Glutamatergic neuron (in vitro differentiated cells): ENCODE results near the gene UBE2QL1. TPM values are rescaled to one million over a fixed set of nuclear protein-coding genes. Genes with fewer than 3 reads are reported as not detected.
"Not testable (repeated sequence)": the region's sequence is repeated elsewhere in the genome, so short reads cannot be mapped to it uniquely, and the experiment has no call there.

Source experiments
- DNase-seq: peaks from one replicate; pipeline ENCODE4 v3.0.0; 2022
- H3K27ac Mint-ChIP-seq: one replicate; pipeline ENCODE4 v1.8.0; 2020; ENCODE audit warnings: mild to moderate bottlenecking, mixed read lengths, inconsistent platforms; ENCODE audit not compliant: unreplicated experiment
- H3K27me3 Mint-ChIP-seq: one replicate; pipeline ENCODE4 v1.8.0; 2020; ENCODE audit warnings: mild to moderate bottlenecking, moderate library complexity, mixed read lengths, inconsistent platforms; ENCODE audit not compliant: unreplicated experiment
- H3K36me3 Mint-ChIP-seq: one replicate; pipeline ENCODE4 v1.8.0; 2020; ENCODE audit warnings: mild to moderate bottlenecking, mixed read lengths, inconsistent platforms; ENCODE audit not compliant: unreplicated experiment
- H3K4me1 Mint-ChIP-seq: one replicate; pipeline ENCODE4 v1.8.0; 2020; ENCODE audit warnings: mild to moderate bottlenecking, low read depth, mixed read lengths, inconsistent platforms; ENCODE audit not compliant: unreplicated experiment
- H3K4me3 Mint-ChIP-seq: one replicate; pipeline ENCODE4 v1.8.0; 2020; ENCODE audit warnings: mild to moderate bottlenecking, mixed read lengths, inconsistent platforms; ENCODE audit not compliant: unreplicated experiment
- H3K9me3 Mint-ChIP-seq: one replicate; pipeline ENCODE4 v1.8.0; 2020; ENCODE audit warnings: mild to moderate bottlenecking, moderate library complexity, mixed read lengths, inconsistent platforms; ENCODE audit not compliant: unreplicated experiment
- total RNA-seq: library from RNA; stranded (reverse); fragmentation: NEBNext Ultra II Directional; extraction: Animal tissue kit (Norgen Biotek cat#: 25700); gene quantifications from one replicate; pipeline ENCODE4 v1.2.1, GENCODE V29; 2021; ENCODE audit not compliant: unreplicated experiment
- TF ChIP-seq, protein P1 (sequence below): fragments of 200-600 bp; sonication (generic); IDR thresholded peaks from one replicate; pipeline ENCODE4 v1.5.0; 2021; ENCODE audit not compliant: partially characterized antibody, unreplicated experiment

UBE2QL1 gene
- total RNA-seq, 1 donor from 2014 or later, result 4.5 TPM

DNA sequence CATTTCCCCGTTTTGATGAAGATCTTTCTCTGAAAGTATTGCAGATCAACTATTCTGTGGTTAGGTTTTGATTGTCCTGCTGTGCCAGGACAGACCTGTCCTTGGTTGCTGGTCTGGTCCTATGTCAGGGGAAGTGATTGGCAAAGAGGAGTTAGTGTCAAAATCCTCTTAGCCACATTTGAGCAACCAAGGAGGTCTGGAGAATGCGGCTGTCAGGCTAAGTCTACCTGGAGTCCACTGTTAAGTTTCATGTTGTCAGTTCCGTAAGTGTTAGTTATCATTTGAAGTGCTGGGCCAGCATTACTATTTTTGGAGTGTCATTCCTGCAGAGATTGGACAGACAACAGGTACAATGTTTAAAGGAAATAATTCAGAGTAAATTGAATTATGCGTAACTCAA, 62.3 kb downstream of the UBE2QL1 start:
- H3K4me3 Mint-ChIP-seq, result no peak overlapping the region
- H3K36me3 Mint-ChIP-seq, result no peaks in the 10 kb centered on the region
- TF ChIP-seq, protein P1, sequence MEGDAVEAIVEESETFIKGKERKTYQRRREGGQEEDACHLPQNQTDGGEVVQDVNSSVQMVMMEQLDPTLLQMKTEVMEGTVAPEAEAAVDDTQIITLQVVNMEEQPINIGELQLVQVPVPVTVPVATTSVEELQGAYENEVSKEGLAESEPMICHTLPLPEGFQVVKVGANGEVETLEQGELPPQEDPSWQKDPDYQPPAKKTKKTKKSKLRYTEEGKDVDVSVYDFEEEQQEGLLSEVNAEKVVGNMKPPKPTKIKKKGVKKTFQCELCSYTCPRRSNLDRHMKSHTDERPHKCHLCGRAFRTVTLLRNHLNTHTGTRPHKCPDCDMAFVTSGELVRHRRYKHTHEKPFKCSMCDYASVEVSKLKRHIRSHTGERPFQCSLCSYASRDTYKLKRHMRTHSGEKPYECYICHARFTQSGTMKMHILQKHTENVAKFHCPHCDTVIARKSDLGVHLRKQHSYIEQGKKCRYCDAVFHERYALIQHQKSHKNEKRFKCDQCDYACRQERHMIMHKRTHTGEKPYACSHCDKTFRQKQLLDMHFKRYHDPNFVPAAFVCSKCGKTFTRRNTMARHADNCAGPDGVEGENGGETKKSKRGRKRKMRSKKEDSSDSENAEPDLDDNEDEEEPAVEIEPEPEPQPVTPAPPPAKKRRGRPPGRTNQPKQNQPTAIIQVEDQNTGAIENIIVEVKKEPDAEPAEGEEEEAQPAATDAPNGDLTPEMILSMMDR, result no peak
- peaks cover 4% of the 10 kb centered on the region for H3K4me1 Mint-ChIP-seq
- H3K27me3 Mint-ChIP-seq, result peaks cover 7% of the 10 kb centered on the region
- peaks cover 3% of the 10 kb centered on the region for H3K9me3 Mint-ChIP-seq
- DNase-seq, result no peak
- no peak overlapping the region for H3K27ac Mint-ChIP-seq

DNA sequence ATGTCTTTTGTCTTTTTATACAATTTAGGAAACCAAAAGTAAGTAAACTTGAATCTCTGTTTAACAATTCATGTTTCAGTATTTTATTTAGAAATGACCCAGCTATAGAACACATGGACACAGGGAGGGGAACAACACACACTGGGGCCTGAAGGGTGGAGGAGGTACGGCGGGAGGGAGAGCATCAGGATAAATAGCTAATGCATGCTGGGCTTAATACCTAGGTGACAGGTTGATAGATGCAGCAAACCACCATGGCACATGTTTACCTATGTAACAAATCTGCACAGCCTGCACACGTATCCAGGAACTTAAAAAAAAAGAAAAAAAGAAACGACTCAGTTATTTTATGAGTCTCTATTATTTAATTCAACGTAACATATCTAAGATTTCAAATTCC, 67.2 kb downstream of the UBE2QL1 start:
- H3K36me3 Mint-ChIP-seq, H3K27me3 Mint-ChIP-seq: not testable (repeated sequence)

DNA sequence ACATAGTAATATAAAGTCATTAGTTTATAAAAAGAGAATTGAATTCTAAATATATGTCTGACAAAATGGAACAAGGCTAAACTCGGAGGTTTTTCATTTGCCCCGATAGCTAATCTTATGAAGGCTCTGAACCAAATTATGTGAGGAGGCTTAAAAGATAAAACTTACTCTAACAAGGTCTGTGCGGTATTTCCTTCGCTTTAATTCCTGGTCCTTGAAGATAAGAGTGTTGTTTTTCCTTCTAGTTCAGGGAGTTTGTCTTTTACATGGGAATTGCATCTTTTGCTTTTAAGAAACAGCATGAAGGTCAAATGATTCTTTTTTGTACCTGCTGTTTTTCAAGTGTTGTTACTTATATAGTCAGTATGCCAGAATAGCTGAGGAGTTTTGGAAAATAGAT, 68.2 kb downstream of the UBE2QL1 start:
- peaks cover 4% of the 10 kb centered on the region for H3K9me3 Mint-ChIP-seq
- H3K27me3 Mint-ChIP-seq, result peaks cover 2% of the 10 kb centered on the region
- H3K4me3 Mint-ChIP-seq, result no peak overlapping the region
- TF ChIP-seq, protein P1, result no peak
- no peak overlapping the region for H3K27ac Mint-ChIP-seq
- DNase-seq, result no peak
- no peaks in the 10 kb centered on the region for H3K36me3 Mint-ChIP-seq
- H3K4me1 Mint-ChIP-seq, result peaks cover 11% of the 10 kb centered on the region

More for the DNA sequence above, 67.2 kb downstream of the UBE2QL1 start:
- not testable (repeated sequence) for H3K9me3 Mint-ChIP-seq, DNase-seq, H3K4me3 Mint-ChIP-seq, H3K27ac Mint-ChIP-seq
- H3K4me1 Mint-ChIP-seq, result peaks cover 11% of the 10 kb centered on the region

DNA sequence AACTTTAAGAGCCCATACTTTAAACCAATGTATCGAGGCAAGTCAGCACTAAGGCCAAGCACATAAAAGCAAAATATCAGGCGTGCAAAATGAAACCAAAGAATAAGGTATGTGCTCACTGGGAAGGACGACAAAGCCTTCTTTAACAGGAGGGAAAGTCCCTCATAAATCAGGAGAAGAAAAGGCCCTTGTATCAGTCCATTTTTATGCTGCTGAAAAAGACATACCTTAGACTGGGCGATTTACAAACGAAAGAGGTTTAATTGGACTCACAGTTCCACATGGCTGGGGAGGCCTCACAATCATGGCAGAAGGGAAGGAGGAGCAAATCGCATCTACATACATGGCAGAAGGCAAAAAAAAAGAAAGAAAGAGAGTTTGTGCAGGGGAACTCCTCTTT, 68.9 kb downstream of the UBE2QL1 start:
- no peak for DNase-seq
- Mint-ChIP-seq H3K36me3 (no peaks in the 10 kb centered on the region), H3K4me1 (peaks cover 11% of the 10 kb centered on the region), H3K9me3 (peaks cover 4% of the 10 kb centered on the region), H3K27ac (no peak overlapping the region), H3K27me3 (peaks cover 6% of the 10 kb centered on the region), H3K4me3 (no peak overlapping the region)
- TF ChIP-seq, protein P1, result no peak

DNA sequence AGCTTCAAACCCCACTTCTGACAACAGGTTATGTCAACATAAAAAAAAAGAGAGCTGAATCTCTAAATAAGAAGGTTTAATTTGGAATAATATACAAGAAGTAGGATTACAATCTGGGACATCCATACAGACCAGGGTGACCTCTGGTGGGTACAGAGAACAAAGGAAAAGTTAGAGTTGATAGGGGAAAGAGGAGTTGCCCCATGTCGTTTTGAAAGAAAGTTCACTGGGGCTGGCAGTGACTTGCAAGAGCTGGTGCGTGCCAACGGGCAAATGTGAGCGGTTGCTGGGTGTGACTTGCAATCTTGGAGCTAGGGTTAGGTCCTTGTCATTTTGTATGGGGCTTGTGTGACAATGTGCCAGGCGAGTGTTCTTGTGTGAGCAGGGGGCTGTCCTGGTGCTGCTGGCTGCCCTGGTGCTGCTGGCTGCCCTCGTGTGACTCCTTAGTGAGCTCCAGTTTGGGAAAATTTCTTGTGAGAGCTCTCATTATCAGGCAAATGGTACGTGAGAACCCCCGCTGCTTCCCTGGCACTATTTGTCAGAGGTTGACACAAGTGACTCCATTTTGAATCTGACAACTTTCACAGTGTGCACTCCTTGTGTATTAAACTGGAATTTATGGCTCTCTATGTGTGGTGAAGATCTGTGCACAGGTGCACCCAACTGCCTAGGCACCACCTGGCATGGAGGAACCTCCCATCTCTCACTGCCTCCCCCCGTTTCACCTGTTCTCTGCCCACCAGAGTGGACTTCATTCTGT, 69.8 kb downstream of the UBE2QL1 start:
- H3K9me3 Mint-ChIP-seq, result peaks cover 5% of the 10 kb centered on the region
- DNase-seq, result no peak
- H3K36me3 Mint-ChIP-seq, result no peaks in the 10 kb centered on the region
- peaks cover 6% of the 10 kb centered on the region for H3K27me3 Mint-ChIP-seq
- TF ChIP-seq, protein P1, result no peak
- H3K4me1 Mint-ChIP-seq, result peaks cover 11% of the 10 kb centered on the region
- no peak overlapping the region for H3K4me3 Mint-ChIP-seq
- H3K27ac Mint-ChIP-seq, result no peak overlapping the region
